ENCODE results near the gene STMND1.

STMND1 gene

GRCh38 chr6:17097982-17098381 is 3.9 kb upstream of the STMND1 start:
- DNase-seq (ENCODE audit: insufficient read length, low spot score) (no peak), FAIRE-seq (no peak)

DNA sequence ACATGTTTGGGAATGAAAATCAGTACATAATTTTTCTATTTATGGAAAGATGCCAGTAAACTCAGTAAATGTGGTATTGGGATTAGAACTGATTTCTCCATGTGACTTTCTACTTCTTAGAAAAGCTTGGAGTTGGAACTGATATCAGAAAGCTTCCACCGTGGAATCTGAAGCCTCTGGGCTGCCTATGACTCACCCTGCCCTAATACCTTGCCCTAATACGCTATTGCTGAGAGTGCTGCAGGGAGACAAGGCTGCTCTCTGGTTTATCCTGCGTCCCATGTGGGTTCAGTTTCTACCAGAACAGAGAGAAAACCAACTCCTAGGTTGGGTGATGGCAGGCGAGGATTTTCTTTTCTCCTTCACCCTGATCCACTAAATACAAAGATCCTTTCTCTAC is 3.3 kb upstream of the STMND1 start:
- no peak for DNase-seq (ENCODE audit: insufficient read length, low spot score)
- FAIRE-seq = no peak

GRCh38 chr6:17099401-17100059 is 2.3 kb upstream of the STMND1 start:
- FAIRE-seq (no peak), DNase-seq (ENCODE audit: insufficient read length, low spot score) (no peak)

GRCh38 chr6:17100806-17101205 is 1.0 kb upstream of the STMND1 start:
- no peak for FAIRE-seq
- DNase-seq (ENCODE audit: insufficient read length, low spot score) = no peak

GRCh38 chr6:17102258-17102870 is 514 bp downstream of the STMND1 start:
- DNase-seq (ENCODE audit: insufficient read length, low spot score) = no peak
- FAIRE-seq = no peak

DNA sequence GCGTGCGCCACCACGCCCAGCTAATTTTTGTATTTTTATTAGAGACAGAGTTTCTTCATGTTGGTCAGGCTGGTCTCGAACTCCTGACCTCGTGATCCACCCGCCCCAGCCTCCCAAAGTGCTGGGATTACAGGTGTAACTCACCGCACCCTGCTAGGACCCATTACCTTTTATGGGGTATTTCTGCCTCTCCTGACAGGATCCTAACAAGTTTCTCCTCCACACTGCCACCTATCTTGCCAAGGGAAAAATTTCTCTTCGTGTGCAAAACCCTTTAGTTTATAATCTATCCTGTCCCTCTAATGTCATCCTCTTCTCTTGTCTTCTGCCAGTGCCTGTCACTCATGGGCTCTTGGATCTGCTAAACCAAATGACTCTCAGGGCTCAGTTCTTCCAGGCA is 1.9 kb downstream of the STMND1 start:
- no peak for FAIRE-seq
- DNase-seq (ENCODE audit: insufficient read length, low spot score) = no peak

- no peak for FAIRE-seq
- no peak for DNase-seq (ENCODE audit: insufficient read length, low spot score)
Observed at GRCh38 chr6:17107863-17108262, 6.0 kb downstream of the STMND1 start.

DNA sequence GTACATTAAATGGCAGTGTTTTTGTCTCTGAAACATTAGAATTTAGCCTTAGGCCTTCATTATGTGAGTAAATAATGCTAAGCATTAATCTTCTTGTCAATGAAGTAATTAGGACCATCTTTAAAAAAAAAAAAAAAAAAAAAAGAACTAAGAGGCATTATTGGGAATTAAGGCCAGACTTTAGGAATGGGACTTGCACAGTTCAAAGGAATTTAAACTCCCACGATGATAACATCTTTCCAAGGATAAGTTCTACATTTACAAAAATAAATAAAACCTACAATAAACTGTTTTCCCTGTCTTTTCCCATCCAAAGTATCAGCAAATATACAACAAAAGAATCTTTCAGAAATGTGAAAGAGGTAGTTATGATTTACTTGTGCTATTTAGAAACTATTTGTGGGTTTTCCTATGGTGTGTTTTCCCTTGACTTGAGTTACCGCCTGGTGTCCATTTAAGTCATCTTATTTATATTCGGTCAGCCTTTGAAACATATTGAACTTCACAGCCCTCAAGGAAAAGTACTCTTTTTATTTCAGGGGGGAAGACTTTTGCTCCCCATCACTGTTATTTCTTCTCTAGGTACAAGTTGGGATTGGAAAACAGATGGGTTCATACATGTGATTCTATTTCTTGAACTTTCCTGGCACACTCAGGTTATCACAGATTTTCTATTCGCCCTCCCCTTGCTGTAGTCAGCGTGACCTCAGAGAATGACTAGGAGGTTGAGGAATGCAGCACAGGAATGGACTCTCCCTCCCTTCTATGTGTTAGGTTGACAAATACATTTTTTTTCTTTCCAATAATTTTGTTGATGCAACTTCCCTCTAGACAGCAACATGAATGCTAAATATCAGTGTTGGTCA is 13.6 kb downstream of the STMND1 start:
- FAIRE-seq (no peak), DNase-seq (ENCODE audit: insufficient read length, low spot score) (no peak)

DNA sequence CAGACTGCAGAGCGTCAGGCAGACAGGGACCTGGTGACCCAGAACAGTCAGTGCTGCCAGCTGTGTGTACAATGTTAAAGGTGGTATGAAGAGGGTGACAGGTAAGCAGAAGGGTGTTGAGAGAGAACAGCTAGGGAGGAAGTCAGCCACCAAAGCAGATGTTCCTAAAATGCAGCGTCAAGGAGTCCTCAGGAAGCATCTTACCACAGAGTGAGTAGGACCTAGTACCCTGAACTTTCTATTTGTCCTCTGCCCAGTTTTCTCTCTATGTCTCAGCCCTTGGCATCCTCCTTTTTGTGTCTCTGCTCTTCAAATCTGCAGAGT is 14.2 kb downstream of the STMND1 start:
- DNase-seq (ENCODE audit: insufficient read length, low spot score) (no peak), FAIRE-seq (no peak)

- DNase-seq (ENCODE audit: insufficient read length, low spot score) (no peak), FAIRE-seq (no peak)
Observed at GRCh38 chr6:17120019-17120418, 18.2 kb downstream of the STMND1 start.

DNA sequence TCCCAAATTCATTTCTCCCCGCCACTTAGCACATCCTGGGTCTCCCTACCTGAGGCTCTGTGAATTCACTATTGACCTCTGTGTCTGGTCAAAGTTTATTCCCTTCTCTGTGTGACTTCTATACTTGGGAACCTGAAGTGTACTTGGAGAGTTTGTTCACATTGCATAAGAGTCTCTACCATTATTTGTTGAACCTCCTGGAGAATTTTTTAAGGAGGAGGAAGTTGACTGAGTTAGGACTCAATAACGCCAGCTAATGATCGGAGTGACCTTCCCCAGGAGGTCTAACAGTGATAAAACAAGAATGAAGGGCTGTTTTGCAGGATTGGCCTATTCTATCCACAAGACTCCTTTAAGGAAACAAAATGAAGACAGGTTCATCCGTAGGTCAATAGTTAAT is 23.6 kb downstream of the STMND1 start:
- DNase-seq (ENCODE audit: insufficient read length, low spot score) (no peak), FAIRE-seq (no peak)

GRCh38 chr6:17130786-17131185 is 28.9 kb downstream of the STMND1 start:
- DNase-seq (ENCODE audit: insufficient read length, low spot score) (no peak), FAIRE-seq (no peak)

GRCh38 chr6:17132967-17133366 is 31.1 kb downstream of the STMND1 start:
- FAIRE-seq (no peak), DNase-seq (ENCODE audit: insufficient read length, low spot score) (no peak)

- FAIRE-seq (no peak), DNase-seq (ENCODE audit: insufficient read length, low spot score) (no peak)
Observed at GRCh38 chr6:17138033-17138432, 36.2 kb downstream of the STMND1 start.

- FAIRE-seq = no peak
- DNase-seq (ENCODE audit: insufficient read length, low spot score) = no peak
Observed at GRCh38 chr6:17144016-17144415, 42.2 kb downstream of the STMND1 start.

DNA sequence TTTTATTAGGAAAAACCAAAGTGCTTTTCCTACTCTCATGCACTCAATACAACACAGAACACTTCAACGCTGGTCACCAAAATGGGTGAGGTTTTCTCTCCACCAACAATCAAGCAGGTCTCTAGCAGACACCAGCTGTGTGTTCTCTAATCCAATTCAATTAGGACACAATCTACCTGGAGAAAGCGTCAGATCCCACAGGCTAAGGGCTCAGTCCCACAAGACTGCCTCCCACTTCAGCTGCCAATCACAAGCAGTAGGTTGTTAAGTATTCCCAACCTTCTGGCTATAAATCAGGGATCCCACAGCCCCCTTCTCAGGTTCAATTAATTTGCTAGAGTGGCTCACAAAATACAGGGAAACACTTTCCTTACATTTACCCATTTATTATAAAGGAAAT is 47.7 kb downstream of the STMND1 start:
- DNase-seq (ENCODE audit: insufficient read length, low spot score) (no peak), FAIRE-seq (no peak)

DNA sequence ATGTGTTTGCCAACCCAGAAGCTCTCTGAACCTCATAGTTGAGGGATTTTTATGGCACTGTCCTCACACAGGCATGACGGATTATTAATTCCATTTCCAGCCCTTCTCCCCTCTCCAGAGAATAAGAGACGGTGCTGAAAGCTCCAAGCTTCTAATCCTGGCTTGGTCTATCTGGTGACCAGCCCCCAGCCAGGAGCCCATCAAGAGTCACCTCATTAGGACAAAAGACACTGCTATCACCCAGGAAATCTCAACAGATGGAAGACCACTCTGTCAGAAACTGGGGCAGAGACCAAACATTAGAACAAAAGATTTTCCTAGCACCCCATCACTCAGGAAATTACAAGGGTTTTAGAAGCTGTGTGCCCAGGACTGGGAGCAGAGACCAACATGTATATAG is 48.2 kb downstream of the STMND1 start:
- no peak for DNase-seq (ENCODE audit: insufficient read length, low spot score)
- no peak for FAIRE-seq

DNA sequence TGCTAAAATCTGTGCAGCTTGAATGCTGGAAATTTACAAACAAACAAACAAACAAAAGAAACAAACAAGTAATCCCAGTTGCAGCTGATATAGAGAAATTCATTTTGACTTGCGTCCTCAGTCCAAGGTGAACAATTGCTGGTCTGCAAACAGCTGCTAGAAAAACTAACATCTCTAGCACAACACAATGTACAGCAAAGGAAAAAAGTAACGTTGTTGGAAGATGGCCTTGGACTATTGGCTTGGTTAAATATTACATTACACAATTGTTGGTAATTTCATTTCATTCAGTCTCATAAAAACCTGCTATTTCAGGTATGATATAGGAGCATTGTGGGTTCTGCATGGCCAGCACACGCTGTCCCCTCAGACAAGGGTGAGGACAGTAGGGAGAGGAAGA is 50.0 kb downstream of the STMND1 start:
- no peak for DNase-seq (ENCODE audit: insufficient read length, low spot score)
- no peak for FAIRE-seq

- FAIRE-seq (no peak), DNase-seq (ENCODE audit: insufficient read length, low spot score) (no peak)
Observed at GRCh38 chr6:17152703-17153102, 50.9 kb downstream of the STMND1 start.

- FAIRE-seq = peak; percentile 80
Observed at GRCh38 chr6:17156112-17156921, 54.5 kb downstream of the STMND1 start.

GRCh38 chr6:17156966-17157365 is 55.1 kb downstream of the STMND1 start:
- FAIRE-seq (no peak), DNase-seq (ENCODE audit: insufficient read length, low spot score) (no peak)

More at GRCh38 chr6:17156112-17156921, 54.5 kb downstream of the STMND1 start:
- DNase-seq (ENCODE audit: insufficient read length, low spot score) = peak; percentile 24

Measured in GM19239 (cell line).